ENCODE data around the gene CYP3A5. TPM values are rescaled to one million over a fixed set of nuclear protein-coding genes. Genes with fewer than 3 reads are reported as not detected.

CYP3A5 gene
- total and polyA plus RNA-seq, 9 of the 15 experiments (the other 6 are each of a cell fraction or from before 2014, with no cell fraction given), result 0.73 to 2.8 (median 1.5) TPM

GRCh38 chr7:99629643-99630042, 50.2 kb downstream of the CYP3A5 start:
- TF ChIP-seq POLR2G (IDR thresholded peaks at IDR 0.05; ENCODE audit: low read depth, low read length), result peak; percentile 28; the same call in 1 of the 2 replicates
- no peak for TF ChIP-seq E4F1 (CRISPR knock-in tag; IDR thresholded peaks at IDR 0.05; ENCODE audit: borderline replicate concordance)
- TF ChIP-seq RBFOX2 (IDR thresholded peaks at IDR 0.05; ENCODE audit: low read depth, low read length), result peak; percentile 38; the same call in 1 of the 2 replicates
- in situ Hi-C loops (cut with MboI), result no loop called here

More at GRCh38 chr7:99629643-99630042, 50.2 kb downstream of the CYP3A5 start:
- H3K79me2 ChIP-seq (ENCODE audit: control insufficient read depth, insufficient read depth, low read length), result no peaks in the 10 kb centered on the region
- H2AFZ ChIP-seq (ENCODE audit: low read depth, low read length), result no peak overlapping the region
- no peaks in the 10 kb centered on the region for H3K9me3 ChIP-seq (replicated peaks; ENCODE audit: control insufficient read depth, insufficient read depth, low read depth, low read length)
- H3K36me3 ChIP-seq (ENCODE audit: control insufficient read depth, insufficient read depth, low read length), result peaks cover 83% of the 10 kb centered on the region
- no peak for FAIRE-seq
- 97% methylated on average over 19 of the region's 20 CpGs for WGBS (ENCODE audit: insufficient coverage, low coverage, missing lambda C conversion rate)
- intact Hi-C loops (cut with micrococcal nuclease), result loop anchor here (5.0 kb wide), 2 partner anchors 248 to 288 kb away; partner anchors contain the start of genes OR2AE1 and TRIM4
- no peaks in the 10 kb centered on the region for H3K9me1 ChIP-seq (ENCODE audit: control insufficient read depth, insufficient read depth, low read length)
- no peaks in the 10 kb centered on the region for H3K27me3 ChIP-seq (ENCODE audit: control insufficient read depth in 2 of 2, insufficient read depth in 2 of 2, low read length in 2 of 2)
- DNase-seq (ENCODE audit: extremely low read depth in 1 of 4, low spot score in 3 of 4), result no peak
- H3K4me2 ChIP-seq (ENCODE audit: insufficient read depth, low read length), result no peak overlapping the region
- H3K27ac ChIP-seq (ENCODE audit: extremely low read depth, low read depth, low read length), result no peak overlapping the region
- peaks cover 0 to 5% of the 10 kb centered on the region in 2 experiments; a peak in 4 of 5 replicates for H3K4me1 ChIP-seq (replicated peaks in 1 of 2; ENCODE audit: control insufficient read depth in 2 of 2, insufficient read depth in 2 of 2, low read length in 2 of 2)
- ATAC-seq, result no peak
- no TSS peak for BruUV-seq (replicated peaks)
- H3K4me3 ChIP-seq, result no peak overlapping the region
- ChIA-PET CTCF (ENCODE audit: low intra/inter-chr PET ratio) (no interaction called here), POLR2A (interaction anchor here (0.6 to 4.3 kb wide), 4 partner anchors 12 to 299 kb away, joined by 3 to 29 read pairs (median 3); partner anchors contain the start of gene ZSCAN25)
- peak overlapping the region in 1 of 2 experiments; percentile 12; a peak in 1 of 4 replicates for H3K9ac ChIP-seq (ENCODE audit: insufficient read depth in 1 of 2, low read depth in 2 of 2, low read length in 2 of 2)
- peaks cover 6% of the 10 kb centered on the region; the same call in 1 of the 2 replicates for H4K20me1 ChIP-seq (replicated peaks; ENCODE audit: control insufficient read depth, insufficient read depth, low read length)

All from K562 (cell line).